NCI-H2107 treated with DMSO at 0.1 percent for 48 hours (cell line): ENCODE measurements around the gene NHERF1.

ENCODE experiments used
- DNase-seq: peaks from one replicate; lab custom pipeline; 2025; ENCODE audit not compliant: unreplicated experiment; lab: John Stamatoyannopoulos, UW

Gene NHERF1

DNA sequence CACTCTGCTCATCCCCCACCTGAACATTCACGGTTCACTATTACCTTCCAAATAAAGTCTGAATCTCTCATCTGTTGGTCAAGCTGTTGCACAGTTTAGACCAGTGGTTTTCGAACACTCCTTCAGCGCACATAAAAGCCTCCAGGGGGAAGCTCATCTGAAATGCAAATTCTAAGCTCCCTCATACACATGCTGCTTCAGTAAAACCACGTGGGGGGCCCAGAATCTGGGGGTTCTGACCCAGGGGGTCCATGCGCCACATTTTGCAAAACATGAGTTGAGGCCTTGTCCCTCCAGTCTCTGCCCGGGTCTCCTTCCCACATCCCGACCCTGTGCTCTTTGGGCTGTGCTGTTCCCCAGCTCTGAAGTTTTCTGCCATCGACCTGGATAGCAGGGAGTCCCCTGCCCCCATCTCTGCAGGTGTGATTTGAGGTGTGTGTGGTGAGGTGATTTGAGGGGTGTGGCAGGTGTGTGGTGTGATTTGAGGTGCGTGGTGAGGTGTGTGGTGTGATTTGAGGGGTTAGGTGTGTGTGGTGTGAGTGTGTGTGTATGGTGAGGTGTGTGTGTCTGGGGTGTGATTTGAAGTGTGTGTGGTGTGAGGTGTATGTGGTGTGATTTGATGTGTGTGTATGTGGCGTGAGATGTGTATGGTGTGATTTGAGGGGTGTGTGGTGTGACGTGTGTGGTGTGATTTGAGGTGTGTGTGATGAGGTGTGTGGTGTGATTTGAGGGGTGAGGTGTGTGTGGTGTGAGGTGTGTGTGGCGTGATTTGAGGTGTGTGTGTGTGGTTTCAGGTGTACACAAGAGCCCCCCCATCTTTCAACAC is 16.2 kb upstream of the NHERF1 start:
- DNase-seq: no peak

DNA sequence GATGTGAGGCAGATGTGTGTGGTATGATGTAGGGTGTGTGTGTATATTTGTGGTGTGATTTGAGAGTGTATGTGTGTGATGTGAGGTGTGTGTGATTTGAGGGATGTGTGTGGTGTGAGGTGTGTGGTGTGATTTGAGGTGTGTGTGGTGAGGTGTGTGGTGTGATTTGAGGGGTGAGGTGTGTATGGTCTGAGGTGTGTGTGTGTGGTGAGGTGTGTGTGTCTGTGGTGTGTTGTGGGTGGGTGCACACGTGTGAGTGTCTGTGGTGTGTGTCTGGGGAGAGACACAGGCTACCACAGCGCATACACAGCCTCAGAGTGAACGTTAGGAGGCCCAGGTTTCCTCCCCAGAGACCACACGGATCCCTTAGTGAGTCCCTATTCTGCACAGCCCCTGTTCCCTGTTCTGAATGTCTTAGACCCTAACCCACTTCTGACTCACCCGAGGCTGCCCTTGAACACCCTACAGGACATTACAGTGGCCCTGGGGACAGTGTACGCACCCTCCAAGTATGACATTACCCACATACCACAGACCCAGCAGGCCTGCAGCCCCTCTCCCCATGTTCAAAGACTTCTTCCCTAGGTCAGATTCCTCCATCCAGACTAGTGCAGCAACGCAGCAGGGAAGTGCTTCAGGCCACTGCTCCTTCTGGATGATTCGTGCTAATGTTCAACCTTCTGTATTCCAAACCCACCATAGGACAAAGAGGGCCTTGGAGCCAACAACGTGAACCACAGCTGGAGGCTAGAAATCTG is 14.9 kb upstream of the NHERF1 start:
- no peak for DNase-seq

DNA sequence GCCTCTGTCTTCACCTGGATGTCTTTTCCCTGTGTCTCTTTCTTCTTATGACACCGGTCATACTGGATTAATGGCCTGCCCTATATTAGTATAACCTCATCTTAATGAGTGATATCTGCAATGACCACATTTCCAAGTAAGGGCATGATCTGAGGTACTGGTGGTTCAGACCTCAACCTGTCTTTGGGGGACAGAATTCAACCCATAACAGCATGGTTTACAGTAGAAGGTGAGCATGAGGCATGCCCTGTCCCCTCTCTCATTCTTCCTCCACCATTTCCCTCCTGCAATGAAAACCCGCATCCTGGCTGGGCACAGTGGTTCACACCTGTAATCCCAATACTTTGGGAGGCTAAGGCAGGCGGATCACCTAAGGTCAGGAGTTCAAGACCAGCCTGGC is 14.2 kb upstream of the NHERF1 start:
- no peak for DNase-seq

DNA sequence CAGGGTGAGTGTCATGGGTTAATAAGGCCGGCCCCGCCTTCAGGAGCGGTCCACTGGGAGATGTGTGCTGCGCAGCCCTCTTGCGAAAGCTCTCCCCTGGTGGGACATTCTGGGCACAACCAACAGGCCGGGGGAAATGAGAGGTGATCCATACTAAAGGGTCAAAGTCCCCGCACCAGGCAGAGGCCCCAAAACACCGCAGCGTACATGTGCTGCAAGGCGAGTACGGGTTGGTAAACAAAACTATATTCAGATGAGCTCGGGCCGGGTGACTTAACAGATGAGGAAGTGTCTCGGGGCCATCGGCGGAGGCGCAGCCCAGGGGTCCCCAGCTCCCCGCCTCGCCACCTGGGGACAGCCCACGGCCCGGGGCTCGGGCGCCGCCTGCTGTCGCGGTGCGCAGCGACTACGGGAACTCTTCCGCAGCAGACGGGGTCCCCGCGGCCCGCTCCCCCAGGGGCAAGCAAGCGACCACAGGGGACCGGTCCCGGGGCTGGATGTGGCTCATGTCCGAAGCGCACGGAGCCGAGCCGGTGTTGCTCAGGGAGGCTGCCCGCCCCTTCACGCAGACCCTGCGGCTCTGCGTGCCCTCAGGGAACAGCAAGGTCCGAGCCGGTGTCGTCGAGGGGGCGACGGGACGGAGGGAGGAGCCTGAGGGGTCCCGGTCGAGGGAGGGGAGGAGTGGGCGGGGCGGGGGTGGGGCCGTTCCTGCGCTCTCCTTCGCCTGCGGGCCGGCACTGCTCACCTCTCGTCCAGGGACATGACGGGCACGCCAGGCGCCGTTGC is 11.7 kb upstream of the NHERF1 start, which contains the start of gene RAB37:
Gene RAB37, plus strand, starts transcription at position 744 of the 786 bp plus-strand sequence. Its CDS starts 17 bp downstream, at position 761.
- DNase-seq: no peak

DNA sequence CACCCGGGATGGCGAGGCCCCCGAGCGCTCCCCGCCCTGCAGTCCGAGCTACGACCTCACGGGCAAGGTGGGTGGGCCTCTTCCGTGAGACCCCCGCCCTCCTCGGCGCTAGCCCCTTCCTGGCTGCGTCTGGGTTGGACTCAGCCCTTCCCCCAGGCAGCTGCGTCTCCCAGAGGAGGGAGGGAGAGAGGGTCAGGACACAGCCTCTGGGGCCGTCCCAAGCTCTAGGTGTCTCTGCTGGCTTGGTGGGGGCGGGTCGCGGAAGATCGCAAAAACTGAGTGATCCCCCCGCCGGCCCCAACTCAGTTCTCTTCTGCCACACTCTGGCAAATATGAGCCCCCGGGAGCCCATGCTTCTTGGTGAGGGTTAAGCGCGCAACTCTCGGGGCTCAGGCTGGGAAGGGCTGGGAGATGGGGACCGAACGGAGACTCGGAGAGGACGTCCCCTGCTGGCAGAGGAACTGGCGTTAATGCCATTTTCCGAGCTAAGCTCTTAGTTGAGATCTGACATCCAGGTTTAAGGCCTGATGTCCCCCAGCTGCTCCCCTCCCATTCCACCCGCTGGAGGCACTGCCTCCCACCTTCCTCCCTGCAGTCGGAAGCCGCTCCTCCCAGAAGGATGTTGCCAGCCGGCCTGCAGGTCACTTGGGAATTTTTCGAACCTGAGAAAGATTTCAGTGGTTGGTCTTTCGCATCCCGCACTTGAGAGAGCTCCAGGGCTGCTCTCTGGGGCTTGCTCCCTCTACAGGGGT is 11.0 kb upstream of the NHERF1 start:
- no peak for DNase-seq

DNA sequence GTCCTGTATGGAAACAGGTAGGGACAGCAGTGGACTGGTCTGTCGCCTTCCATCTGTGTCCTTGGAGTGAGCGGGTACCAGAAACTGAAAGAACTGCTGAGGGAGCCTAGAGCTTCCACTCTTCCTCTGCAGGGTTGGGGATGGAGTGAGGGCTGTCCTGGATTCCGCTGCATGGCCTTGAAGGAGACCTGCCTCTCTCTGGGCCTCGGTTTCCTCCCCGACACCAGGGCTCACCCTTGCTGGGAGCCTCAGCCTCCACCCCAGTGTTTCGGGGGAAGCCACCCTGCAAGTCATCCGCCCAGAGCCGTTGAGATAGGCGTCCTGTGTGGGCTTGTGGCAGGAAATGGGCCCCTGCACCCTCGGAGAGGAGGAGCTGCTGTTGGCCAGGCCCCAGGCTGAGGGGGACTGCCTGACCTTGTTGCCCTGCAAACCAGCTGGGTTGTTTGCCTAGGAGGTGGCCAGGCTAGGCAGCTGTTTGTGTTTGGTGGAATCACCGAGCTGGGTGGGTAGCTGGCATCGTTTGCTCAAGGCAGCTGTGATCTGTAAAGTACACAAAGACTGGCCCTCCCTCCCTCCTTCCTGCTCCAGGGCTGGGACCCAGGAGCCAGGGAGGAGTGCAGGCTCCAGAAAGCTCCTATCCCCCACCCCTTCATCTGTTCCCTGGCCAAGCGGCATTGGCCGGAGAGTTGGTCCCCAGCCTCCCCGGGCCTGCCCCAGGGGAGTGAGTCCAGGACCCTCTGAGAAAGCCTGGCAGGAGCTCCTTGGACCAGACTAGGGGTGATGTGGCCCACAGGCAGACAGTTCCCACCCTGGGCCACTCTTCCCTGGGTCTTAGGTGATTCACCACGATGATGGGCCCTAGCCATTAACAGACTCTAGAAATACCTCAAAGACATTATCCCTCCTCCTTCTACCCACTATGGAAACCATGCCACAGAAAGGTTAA is 10.1 kb upstream of the NHERF1 start:
- DNase-seq: no peak

DNA sequence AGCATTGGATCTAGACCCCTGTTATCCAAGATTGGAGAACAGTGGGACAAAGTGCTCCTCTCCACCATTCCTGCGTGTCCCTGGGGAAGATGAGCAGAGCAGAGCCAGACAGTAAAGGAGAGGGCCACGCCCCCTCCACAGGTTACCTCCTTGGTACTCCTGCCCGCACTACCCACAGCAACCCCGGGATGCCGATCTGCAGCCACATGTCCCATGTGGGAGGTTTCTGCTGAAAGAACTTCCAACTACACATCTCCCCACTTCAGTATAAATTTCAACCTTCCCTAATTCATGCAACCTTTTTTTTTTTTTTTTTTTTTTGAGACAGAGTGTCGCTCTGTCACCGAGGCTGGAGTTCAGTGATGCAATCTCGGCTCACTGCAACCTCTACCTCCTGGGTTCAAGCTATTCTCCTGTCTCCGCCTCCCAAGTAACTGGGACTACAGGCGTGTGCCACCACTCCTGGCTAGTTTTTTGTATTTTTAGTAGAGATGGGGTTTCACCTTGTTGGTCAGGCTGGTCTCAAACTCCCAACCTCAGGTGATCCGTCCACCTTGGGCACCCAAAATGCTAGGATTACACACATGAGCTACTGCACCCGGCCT is 9.1 kb upstream of the NHERF1 start:
- DNase-seq: no peak

DNA sequence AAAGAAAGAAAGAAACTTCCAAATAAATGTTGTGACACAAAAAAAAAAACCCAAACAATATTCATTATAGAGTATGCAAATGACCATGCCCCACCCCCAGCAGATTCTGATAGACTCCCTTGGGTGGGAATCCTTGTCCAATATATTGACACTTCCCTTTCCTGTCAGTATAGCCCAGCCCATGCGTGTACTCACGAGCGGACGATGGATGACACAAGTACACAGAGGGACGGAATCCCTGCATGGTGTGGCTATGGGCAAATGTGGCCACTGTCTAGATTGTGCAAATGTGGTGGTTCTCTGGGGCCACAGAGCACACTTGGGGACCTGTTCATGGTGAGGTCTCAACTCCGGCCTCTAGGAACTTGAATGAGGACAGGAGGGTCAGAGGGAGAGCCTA is 8.3 kb upstream of the NHERF1 start:
- DNase-seq: no peak

DNA sequence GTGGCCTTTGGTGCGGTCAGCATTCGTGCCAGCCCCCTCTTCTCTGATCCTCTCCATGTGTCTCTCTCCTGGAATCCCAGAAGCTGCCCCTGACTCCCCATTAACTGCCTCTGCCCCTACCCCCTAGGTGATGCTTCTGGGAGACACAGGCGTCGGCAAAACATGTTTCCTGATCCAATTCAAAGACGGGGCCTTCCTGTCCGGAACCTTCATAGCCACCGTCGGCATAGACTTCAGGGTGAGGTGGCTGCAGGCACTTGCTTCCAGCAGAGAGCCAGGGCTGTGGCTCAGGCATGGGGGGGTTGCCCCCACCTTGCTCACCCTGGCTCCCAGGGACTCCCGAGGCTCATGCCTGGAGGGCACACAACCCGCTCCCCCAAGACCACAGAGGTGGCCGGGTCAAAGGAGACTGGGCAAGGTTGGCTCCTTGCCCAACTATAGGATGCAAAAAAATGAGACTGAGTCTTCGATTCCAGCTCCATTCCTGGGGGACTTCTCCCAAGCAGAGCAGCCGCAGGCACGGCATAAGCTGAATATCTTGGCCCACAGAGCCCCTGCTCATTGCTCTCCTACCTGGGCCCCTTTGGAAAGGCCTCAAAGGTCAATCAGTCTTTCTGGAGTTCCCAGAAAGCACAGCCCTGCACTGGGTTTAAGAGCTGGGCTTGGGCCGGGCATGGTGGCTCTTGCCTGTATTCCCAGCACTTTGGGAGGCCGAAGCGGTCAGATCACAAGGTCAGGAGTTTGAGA is 7.6 kb upstream of the NHERF1 start:
- DNase-seq: no peak

DNA sequence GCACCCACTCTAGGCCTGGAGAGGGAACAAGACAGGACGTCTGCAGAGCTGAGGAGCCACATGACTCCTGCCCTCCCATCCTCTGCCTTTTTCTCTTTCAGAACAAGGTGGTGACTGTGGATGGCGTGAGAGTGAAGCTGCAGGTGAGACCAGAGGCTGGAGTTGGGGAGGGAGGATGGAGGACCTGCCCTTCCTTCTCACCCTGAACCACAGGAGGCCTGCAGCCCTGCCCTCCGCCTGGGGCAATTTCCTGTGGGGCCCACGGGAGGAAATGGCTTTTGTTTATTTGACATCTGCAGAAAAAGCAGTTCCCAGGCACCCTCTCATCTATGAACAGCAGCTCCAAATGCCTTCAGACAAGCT is 6.3 kb upstream of the NHERF1 start:
- DNase-seq: no peak

DNA sequence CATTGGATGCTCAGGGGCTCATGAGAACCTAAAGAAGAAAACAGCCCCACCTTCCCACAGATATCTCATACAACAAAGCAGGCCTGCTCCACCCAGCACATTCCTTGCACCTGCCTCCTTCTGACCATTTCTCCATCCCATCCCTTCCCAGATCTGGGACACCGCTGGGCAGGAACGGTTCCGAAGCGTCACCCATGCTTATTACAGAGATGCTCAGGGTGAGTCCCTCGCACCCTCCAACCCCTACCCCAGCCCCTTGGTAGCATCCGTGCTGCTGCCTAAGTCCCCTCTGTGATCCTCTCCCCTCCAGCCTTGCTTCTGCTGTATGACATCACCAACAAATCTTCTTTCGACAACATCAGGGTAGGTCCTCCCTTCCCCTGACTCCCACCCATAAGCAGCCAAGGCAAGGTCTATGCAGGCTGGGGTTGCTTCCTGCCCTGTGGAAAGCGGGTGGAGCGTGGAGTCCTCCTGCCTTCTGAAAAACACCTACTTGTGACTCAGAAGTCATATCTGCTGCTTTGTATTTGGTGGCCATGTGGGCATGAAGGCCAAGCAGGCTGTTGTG is 5.4 kb upstream of the NHERF1 start:
- DNase-seq: no peak

DNA sequence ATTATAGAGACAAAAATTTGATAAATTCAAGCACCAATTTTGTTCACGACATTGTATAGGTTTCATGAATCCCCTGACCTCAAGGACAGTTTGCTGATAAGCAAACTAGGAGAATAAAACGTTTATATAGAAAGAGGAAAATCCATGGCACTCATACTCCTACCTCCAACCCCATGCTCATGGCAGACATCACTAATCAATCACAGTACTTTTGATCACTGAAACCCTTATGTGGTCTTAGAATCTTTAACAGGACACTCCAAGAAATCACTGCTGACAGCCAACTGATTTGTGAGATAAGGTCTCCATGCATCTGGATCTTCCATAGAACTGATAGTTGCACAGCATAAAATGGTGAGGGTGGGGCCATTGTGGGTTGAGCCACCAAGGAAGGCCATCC is 4.7 kb upstream of the NHERF1 start:
- no peak for DNase-seq

DNA sequence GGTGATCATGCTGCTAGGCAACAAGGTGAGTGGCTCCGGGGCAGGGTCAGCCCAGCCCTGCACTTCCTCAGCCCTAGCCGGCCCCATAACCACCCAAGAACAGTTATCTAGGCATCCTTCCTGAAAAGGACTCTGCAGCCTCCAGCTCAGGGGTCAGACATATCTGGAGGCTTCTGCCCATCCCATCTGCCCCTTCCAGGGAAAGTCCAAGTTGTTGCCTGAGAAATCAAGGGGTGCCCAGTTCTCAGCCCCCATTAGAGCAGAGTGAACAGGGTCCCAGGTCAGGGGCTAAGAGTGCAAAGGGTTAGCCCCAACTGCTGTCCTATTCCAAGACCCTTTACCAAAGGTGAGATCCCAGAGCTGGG is 4.1 kb upstream of the NHERF1 start:
- DNase-seq: no peak

DNA sequence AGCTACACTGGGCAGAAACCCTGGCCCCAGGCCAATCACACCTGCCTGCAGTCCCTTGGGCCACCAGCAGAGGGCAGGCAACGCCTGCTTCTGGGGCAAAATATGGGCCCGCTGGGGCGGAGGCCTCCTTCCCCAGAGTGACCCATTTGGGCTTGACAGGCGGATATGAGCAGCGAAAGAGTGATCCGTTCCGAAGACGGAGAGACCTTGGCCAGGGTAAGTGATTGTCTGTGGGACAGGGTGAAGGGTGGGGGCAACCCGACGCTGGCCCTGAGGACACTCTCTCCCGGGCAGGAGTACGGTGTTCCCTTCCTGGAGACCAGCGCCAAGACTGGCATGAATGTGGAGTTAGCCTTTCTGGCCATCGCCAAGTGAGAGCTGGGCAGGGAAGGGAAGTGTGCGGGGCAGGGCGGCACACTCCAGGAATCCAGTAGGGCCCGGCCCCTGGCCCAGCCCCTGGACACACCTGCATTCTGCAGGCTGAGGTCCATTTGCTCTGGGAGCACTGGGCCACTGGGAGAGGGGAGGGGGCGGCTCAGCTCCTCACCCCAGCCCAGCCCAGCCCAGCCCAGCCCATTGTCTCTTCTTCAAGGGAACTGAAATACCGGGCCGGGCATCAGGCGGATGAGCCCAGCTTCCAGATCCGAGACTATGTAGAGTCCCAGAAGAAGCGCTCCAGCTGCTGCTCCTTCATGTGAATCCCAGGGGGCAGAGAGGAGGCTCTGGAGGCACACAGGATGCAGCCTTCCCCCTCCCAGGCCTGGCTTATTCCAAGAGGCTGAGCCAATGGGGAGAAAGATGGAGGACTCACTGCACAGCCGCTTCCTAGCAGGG is 3.5 kb upstream of the NHERF1 start:
- peak; percentile 42 for DNase-seq

DNA sequence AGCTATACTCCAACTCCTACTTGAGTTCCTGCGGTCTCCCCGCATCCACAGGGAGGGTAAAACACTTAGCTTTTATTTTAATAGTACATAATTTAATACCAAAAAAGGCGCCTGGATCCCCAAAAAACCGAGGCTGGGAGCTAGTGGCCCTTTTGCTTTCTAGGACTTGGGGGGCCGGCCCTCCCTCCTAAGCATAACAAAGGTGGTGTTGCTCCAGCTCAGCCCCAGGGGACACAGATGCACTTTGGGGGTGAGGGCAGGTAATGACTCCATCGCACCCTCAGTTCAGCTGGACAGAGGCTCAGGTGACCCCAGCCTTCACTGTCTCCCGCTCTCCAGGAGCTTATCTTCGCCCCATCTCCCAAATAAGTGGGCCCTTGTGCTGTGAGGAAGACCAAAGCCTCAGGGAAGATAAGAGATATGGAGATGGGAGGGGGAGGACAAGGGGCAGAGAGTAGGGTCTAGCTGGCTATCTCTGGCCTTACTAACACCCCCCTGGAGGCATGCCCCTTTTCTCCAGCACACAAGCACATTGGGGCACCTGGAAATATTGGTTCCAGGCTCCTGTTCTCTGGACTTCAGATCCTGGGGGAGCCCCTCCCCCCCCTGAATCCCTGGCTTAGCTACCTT is 2.8 kb upstream of the NHERF1 start:
- DNase-seq: no peak

DNA sequence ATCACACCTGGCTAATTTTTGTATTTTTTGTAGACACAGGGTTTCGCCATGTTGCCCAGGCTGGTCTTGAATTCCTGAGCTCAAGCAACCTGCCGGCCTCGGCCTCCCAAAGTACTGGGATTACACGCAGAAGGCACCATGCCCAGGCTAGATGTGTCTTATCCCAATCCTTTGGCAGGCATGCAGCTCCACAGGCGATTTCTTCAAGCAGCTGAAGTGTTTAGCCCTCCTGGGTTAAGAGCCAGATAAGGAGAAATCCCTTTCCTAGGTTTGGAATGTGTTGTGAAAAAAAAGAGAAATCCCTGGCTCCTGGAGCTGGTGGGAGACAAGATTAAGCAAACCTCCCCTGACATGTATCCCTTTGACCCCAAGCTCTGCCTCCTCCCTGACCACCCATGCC is 2.1 kb upstream of the NHERF1 start:
- DNase-seq: no peak

DNA sequence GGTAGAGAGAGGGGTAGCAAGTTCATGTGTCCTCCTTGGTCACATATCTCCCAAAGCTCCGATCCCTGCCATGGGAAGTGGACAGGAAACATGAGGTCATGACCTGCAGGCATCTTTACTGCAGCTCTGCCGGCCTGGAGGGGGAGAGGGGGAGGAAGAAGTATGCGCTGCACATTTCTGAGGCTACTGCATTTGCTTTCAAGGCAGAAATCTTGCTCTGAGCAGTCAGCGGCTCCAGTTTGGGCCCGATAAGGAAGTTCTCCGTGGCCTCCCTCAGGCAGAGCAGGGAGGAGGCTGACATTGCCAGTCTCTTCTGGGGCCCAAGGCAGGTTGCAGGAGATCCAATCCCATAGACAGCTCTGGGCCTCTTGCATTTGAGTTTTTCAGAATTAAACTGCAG is 1.5 kb upstream of the NHERF1 start:
- no peak for DNase-seq
